Natural killer cell treated with Interleukin-12 subunit alpha and Interleukin-12 subunit beta and Interleukin-15 and Interleukin-18, amount 100 ng/mL, for 72 hours (primary cell): ENCODE results near the gene ZNF846. TPM values are rescaled to one million over a fixed set of nuclear protein-coding genes. Genes with fewer than 3 reads are reported as not detected.

Experiments
- ATAC-seq, 2 donors: fragments of 150-1000 bp; cut with Tn5 transposase in 1 of 2; sonication (Bioruptor Pico), chemical (Tn5 transposase) in 1 of 2; 2 replicates each; pipeline ENCODE4 v1.10.0; 2021
- DNase-seq: peaks from one replicate; pipeline ENCODE4 v3.0.0; 2022; ENCODE audit warnings: low spot score
- H3K27ac Mint-ChIP-seq, 2 donors: 1 replicate in 1 of 2; 2 replicates in 1 of 2; pipeline ENCODE4 v1.8.0; 2022; ENCODE audit warnings: mixed read lengths in 2 of 2, mild to moderate bottlenecking in 1 of 2, moderate library complexity in 1 of 2
- H3K27me3 Mint-ChIP-seq, 2 donors: 1 replicate in 1 of 2; 2 replicates in 1 of 2; pipeline ENCODE4 v1.8.0; 2022; ENCODE audit warnings: mixed read lengths in 2 of 2
- H3K36me3 Mint-ChIP-seq: one replicate; pipeline ENCODE4 v1.8.0; 2022; ENCODE audit warnings: mixed read lengths
- H3K4me1 Mint-ChIP-seq, 2 donors: 1 replicate in 1 of 2; 2 replicates in 1 of 2; pipeline ENCODE4 v1.8.0; 2022; ENCODE audit warnings: low read depth in 2 of 2, mixed read lengths in 2 of 2, mild to moderate bottlenecking in 1 of 2
- H3K4me3 Mint-ChIP-seq: one replicate; pipeline ENCODE4 v1.8.0; 2022; ENCODE audit warnings: mixed read lengths
- H3K9me3 Mint-ChIP-seq: 2 replicates; pipeline ENCODE4 v1.8.0; 2022; ENCODE audit warnings: mixed read lengths
- total RNA-seq, 2 donors: library from RNA; stranded (reverse); gene quantifications; one replicate each; pipeline ENCODE4 v1.2.3, GENCODE V29; 2022

The ZNF846 gene
- 1 to 10 TPM; 5.7 to 8.3 TPM for total RNA-seq

DNA sequence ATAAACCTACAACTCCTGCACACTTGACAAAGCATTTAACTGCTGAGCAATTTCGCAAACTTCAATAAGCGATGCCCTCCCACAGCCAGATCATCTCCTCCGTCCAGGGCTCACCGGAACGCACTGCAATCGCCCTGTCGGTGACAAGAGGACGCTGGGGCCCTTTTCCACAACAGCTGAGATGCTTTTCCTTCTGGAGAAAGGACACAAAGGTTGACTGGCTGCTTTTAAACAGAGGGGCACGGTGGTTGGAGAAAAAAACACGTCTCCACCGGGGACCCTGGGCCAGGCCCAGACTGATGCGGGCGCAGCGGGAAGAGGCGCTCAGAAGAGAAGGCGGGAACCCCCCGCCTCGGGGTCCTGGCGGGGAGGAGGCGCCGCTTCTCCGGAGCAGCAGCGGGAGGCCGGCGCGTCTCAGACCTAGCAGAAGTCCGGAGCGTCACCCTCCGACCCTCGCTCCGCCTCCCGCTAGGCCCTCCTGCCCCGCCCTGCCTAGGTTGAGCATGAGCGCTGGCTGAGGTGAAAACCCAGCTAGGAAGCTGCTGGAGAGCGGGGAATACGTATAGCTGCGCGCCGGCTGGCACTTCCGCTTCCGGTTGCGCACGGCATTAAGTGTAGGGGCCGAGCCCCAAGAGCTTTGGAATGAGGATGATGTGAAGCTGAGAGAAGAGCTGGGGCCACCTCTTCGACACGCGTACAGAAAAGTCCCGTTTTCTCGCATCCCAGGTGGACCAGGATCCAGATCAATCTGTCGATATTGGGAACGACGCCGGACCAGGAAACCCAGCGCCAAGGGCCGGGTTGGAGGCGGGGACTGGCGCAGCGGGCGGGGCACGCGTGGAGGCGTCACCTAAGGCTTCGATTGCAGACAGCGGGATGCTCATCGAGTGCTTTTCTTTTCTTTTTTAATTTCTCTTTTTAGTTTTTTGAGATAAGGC lies at the start of gene ZNF846:
ZNF846 (minus strand) TSS at position 564 of the 938 bp plus-strand sequence. CDS start 3,788 bp downstream, outside the sequence.
- H3K4me3 Mint-ChIP-seq: peak within 1 kb of the TSS; percentile 96
- no peaks in the 10 kb centered on the region for H3K27me3 Mint-ChIP-seq
- no peaks in the 10 kb centered on the region for H3K4me1 Mint-ChIP-seq
- peaks cover 3% of the 10 kb centered on the region for H3K9me3 Mint-ChIP-seq
- H3K36me3 Mint-ChIP-seq: peaks cover 12% of the 10 kb centered on the region
- ATAC-seq (peak; percentile 100), DNase-seq (peak; percentile 97)
- H3K27ac Mint-ChIP-seq: peak within 1 kb of the TSS; percentile 90 to 93

DNA sequence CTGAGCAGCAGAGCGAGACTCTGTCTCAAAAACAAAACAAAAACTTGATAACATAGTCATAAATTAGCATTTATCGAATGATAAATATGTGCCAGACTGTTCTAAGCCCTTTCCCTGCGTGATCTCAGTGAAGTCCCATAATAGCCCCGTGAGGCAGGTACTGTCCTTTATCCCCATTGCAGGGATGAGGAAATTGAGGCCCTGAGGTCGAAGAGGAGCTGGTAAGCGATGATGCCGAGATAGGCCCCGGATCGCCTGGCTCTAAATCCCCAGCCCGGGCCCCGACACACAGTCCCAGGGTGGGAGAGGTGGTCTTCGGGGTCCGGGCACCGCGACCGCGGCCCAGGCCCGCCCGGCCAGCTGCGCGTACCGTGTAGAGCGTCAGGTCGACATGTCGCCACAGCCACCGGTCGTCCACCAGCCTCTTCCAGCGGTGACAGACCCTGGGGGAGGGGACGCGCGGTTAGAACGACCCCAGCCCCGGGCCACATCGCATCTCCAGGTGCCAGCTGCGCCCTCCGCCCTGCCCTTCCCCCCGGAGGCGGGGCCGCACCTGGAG lies 49.7 kb upstream of the ZNF846 start:
- H3K9me3 Mint-ChIP-seq: no peaks in the 10 kb centered on the region
- H3K27ac Mint-ChIP-seq: peak overlapping the region; percentile 82 to 83
- ATAC-seq (no peak), DNase-seq (no peak)
- no peaks in the 10 kb centered on the region for H3K27me3 Mint-ChIP-seq
- peaks cover 10% of the 10 kb centered on the region for H3K36me3 Mint-ChIP-seq
- H3K4me1 Mint-ChIP-seq: peaks cover 22 to 28% of the 10 kb centered on the region in 2 donors
- peak overlapping the region; percentile 89 for H3K4me3 Mint-ChIP-seq

DNA sequence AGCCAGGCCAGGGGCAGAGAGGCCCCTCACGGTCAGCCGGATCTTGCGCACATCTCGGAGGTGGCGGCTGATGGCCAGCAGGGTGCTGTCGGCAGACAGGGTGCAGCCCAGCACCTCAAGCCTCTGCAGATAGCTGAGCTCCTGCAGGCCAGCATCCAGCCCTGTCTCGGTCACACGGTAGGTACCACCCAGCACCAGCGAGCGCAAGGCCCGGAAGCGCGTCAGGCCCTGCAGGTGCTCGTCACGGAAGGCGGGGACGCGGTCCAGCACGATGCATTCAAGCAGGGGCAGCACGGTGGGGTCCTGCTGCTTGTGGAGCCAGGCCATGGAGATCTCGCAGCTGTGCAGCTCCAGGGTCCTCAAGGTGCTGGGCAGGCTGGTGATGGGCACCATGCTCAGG lies 42.6 kb upstream of the ZNF846 start:
- no peak overlapping the region for H3K4me3 Mint-ChIP-seq
- no peaks in the 10 kb centered on the region for H3K9me3 Mint-ChIP-seq
- no peak overlapping the region for H3K27ac Mint-ChIP-seq
- DNase-seq (no peak), ATAC-seq (no peak)
- H3K36me3 Mint-ChIP-seq: peaks cover 7% of the 10 kb centered on the region
- no peaks in the 10 kb centered on the region for H3K27me3 Mint-ChIP-seq
- H3K4me1 Mint-ChIP-seq: peaks cover 5 to 10% of the 10 kb centered on the region in 2 donors

DNA sequence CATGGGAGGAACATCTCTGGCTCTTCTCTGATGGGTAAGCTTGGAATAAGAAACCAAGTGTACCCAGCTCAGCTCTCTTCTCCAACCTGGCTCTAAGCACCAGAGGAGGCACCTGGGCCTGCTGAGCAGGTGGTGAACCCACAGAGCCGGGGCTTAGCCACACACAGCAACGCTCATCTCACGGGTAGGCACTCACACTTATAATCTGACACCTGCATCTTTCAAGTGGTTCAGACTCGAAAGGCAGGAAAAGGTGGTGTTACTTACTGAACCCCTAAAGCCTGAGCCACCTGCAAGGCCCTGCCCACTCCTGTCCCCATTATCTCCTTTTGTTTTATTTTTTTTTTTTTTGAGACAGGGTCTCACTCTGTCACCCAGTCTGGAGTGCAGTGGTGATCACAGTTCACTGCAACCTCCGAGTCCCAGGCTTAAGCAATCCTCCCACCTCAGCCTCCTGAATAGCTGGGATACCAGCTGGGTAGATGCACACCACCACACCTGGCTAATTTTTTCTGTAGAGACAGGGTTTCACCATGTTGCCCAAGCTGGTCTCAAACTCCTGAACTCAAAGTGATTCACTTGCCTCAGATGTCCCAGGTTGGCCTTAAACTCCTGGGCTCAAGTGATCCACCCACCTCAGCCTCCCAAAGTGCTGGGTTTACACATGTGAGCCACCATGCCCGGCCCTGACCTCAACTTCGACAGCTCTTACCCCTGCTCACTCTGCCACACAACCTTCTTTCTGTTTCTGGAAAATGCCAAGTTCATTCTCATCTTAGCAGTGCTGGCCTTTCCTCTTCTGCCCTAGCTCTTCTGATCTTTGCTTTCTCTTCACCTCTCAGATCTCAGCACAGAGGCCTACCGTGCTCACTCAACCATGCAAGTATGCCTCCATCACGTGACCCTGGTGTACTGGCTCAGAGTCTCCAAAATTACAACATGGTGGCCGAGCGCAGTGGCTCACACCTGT lies 40.6 kb upstream of the ZNF846 start:
- DNase-seq: no peak
- Mint-ChIP-seq H3K9me3 (no peaks in the 10 kb centered on the region), H3K27ac (no peak overlapping the region), H3K36me3 (peaks cover 6% of the 10 kb centered on the region), H3K4me3 (no peak overlapping the region), H3K4me1 (peaks cover 0 to 7% of the 10 kb centered on the region in 2 donors), H3K27me3 (no peaks in the 10 kb centered on the region)
- no peak for ATAC-seq

DNA sequence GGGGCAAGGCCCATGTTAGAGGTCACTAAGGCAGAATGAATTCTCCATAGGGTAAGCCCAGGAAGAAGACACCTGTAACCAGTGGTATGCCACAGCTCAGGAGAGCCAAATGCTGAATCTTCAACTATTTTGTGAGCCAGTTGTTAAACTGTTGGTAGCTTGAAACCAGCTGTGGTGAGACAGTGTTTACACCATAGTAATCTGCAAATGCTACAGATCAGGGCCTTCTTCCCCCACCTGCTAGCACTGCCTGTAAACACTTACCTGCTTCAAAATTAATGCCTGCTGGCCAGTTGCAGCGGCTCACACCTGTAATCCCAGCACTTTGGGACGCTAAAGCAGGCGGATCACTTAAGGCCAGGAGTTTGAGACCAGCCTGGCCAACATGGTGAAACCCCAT lies 38.3 kb upstream of the ZNF846 start:
- Mint-ChIP-seq H3K36me3 (peaks cover 6% of the 10 kb centered on the region), H3K4me3 (no peak overlapping the region), H3K27me3 (no peaks in the 10 kb centered on the region), H3K9me3 (no peaks in the 10 kb centered on the region), H3K27ac (no peak overlapping the region), H3K4me1 (peaks cover 0 to 4% of the 10 kb centered on the region in 2 donors)
- ATAC-seq (no peak), DNase-seq (no peak)

DNA sequence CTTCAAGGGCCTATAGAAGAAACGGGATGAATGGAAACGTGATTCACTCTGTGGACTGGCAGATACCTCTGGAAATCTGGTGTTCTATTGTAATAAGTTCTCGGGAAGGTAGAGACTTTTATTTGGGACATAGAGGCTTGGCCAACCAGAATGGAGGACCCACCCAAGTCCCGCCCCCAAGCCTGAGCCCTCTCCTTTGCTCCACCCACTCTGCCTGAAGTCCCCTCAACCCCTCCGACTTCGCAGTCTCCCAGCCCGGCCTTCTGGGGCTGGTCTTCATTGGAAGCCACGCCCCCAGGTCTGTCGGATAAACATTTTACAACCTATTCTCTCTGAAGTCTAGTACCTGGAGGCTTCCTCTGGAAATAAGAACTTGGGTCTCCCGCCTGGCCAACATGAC lies 33.4 kb upstream of the ZNF846 start:
- Mint-ChIP-seq H3K4me1 (no peaks in the 10 kb centered on the region), H3K36me3 (no peaks in the 10 kb centered on the region), H3K27ac (no peak overlapping the region), H3K27me3 (no peaks in the 10 kb centered on the region), H3K9me3 (no peaks in the 10 kb centered on the region), H3K4me3 (no peak overlapping the region)
- DNase-seq: no peak
- no peak for ATAC-seq

DNA sequence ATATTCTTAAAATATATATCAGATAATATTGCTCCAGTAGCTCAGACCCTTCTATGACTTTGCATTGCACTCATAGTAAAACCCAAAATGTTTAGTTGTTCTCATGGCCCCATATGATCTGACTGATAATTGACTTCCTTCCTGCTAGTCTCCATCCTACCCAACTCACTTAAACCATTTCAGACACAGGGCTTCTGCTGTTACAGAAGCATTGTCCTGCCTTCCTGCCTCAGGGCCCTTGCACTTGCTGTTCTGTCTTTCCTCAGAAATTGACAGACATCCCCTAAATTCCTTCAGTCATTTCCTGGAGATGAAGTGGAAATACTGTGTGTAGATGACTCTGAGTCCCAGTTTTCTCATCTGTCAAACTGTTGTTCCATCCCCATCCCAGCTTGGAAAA lies 30.6 kb upstream of the ZNF846 start:
- H3K9me3 Mint-ChIP-seq: no peaks in the 10 kb centered on the region
- peak overlapping the region in 1 of 2 donors; percentile 18 for H3K27ac Mint-ChIP-seq
- no peaks in the 10 kb centered on the region for H3K36me3 Mint-ChIP-seq
- DNase-seq: no peak
- H3K4me1 Mint-ChIP-seq: peaks cover 0 to 6% of the 10 kb centered on the region in 2 donors
- no peak for ATAC-seq
- no peak overlapping the region for H3K4me3 Mint-ChIP-seq
- H3K27me3 Mint-ChIP-seq: no peaks in the 10 kb centered on the region

DNA sequence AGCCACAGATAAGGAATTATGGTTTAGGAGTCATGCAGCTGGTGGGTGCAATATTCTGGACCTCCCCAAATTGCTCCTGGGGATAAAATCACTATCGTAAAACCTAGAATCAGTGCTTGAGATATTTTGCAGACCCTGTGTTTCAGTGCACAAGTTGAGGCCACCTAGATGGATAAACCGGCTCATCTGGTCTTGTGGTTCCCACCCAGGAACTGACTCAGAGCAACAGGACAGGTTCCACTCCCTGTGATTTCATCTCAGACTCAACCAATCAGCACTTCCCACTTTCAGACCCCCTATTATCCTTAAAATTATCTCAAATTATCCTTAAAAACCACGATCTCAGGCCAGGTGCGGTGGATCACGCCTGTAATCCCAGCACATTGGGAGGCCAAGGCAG lies 29.3 kb upstream of the ZNF846 start:
- H3K27me3 Mint-ChIP-seq: no peaks in the 10 kb centered on the region
- H3K9me3 Mint-ChIP-seq: no peaks in the 10 kb centered on the region
- no peaks in the 10 kb centered on the region for H3K36me3 Mint-ChIP-seq
- DNase-seq (no peak), ATAC-seq (no peak)
- H3K4me1 Mint-ChIP-seq: peaks cover 7 to 9% of the 10 kb centered on the region in 2 donors
- H3K27ac Mint-ChIP-seq: no peak overlapping the region
- H3K4me3 Mint-ChIP-seq: no peak overlapping the region

DNA sequence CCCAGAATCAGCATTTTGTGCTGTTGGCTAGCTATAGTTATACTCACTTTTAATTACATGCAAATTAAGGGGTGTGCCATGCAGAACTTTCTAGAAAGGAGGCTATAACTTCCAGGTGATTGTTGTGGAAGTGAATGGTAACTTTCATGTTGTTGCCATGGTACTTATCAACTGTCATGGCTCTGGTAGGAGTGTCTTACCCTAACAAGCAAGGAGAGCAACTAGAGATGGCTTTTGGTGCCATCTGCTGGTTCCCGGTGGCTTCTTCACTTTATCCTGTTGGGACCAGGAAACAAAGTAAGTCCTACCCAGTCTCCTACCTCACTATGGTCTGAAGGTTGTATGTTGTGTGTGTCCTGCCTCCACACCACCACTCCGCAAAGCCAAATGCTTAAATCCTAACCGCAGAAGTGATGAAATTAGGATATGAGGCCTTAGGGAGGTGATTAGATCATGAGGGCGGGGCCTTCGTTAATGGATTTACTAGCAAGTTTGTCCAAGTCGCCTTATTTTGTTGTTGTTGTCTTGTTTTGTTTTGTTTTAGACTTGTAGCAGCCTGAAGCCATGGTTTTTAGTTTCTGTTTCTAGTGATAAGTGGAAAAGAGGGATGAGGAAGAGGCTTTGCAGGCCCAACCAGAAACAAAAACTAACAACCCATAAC lies 27.7 kb upstream of the ZNF846 start:
- H3K9me3 Mint-ChIP-seq: no peaks in the 10 kb centered on the region
- H3K27me3 Mint-ChIP-seq: no peaks in the 10 kb centered on the region
- ATAC-seq (peak; percentile 41 to 43), DNase-seq (peak; percentile 81)
- H3K4me3 Mint-ChIP-seq: no peak overlapping the region
- peaks cover 12% of the 10 kb centered on the region in 2 donors for H3K4me1 Mint-ChIP-seq
- no peaks in the 10 kb centered on the region for H3K36me3 Mint-ChIP-seq
- peak overlapping the region; percentile 17 to 28 for H3K27ac Mint-ChIP-seq

DNA sequence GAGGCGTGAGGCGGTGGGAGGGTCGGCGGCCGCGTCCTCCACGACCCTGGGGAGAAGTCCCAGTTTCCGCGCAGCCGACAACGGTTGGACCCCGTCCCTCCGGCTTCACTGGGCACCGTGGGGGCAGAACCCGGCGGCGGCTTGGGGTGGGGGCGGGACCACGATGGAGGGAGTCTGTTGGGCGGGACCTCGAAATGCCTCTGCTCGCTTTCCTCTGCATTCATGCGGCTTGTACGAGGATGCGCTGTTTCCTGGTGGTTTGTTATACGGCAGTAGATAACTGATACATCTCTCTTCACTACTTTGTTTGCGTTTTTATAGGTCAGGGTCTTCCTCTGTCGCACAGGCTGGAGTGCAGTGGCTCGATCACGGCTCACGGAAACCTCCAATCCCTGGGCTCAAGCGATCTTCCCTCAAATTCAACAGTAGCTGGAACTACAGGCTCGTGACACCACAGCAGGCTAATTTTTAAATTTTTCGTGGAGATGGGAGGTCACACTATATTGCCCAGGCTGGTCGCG lies 24.6 kb upstream of the ZNF846 start:
- Mint-ChIP-seq H3K4me3 (peak overlapping the region; percentile 92), H3K27ac (peak overlapping the region; percentile 70 to 78), H3K36me3 (no peaks in the 10 kb centered on the region), H3K4me1 (peaks cover 16 to 18% of the 10 kb centered on the region in 2 donors), H3K9me3 (no peaks in the 10 kb centered on the region), H3K27me3 (no peaks in the 10 kb centered on the region)
- ATAC-seq (no peak), DNase-seq (no peak)

DNA sequence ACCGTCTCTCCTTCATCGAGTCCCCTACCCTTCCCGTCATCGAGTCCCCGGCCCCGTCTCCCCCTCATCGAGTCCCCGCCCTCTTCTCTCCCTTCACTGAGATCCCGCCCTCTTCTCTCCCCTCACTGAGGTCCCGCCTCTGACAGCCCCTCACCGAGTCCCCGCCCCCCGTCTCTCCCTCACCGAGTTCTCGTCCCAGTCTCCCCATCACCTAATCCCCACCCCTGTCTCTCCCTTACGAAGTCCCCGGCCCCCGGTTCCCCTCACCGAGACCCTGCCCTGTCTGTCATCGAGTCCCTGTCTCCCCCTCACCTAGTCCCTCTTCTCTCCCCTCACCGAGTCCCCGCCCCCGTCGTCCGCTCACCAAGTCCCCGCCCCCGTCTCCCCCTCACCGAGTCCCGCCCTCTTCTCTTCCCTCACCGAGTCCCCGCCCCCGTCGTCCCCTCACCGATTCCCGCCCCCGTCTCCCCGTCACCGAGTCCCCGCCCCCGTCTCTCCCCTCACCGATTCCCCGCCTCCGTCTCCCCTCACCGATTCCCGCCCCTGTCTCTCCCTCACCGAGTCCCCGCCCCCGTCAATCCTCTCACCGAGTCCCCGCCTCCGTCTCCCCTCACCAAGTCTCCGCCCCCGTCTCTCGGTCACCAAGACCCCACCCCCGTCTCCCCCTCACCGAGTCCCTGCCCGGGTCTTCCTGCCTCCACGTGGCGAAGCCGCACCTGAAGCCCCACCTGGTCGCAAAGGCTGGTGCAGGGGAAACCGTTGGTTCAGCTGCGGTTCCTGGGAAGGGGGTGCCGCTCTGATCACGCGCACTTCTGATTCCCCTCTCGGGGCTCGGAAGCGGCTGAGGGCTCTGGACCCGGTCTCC lies 23.9 kb upstream of the ZNF846 start:
- Mint-ChIP-seq H3K9me3 (no peaks in the 10 kb centered on the region), H3K36me3 (no peaks in the 10 kb centered on the region), H3K27me3 (no peaks in the 10 kb centered on the region), H3K4me3 (peak overlapping the region; percentile 92), H3K27ac (peak overlapping the region; percentile 70 to 92), H3K4me1 (peaks cover 16 to 18% of the 10 kb centered on the region in 2 donors)
- ATAC-seq (peak; percentile 75 to 83), DNase-seq (peak; percentile 92)

DNA sequence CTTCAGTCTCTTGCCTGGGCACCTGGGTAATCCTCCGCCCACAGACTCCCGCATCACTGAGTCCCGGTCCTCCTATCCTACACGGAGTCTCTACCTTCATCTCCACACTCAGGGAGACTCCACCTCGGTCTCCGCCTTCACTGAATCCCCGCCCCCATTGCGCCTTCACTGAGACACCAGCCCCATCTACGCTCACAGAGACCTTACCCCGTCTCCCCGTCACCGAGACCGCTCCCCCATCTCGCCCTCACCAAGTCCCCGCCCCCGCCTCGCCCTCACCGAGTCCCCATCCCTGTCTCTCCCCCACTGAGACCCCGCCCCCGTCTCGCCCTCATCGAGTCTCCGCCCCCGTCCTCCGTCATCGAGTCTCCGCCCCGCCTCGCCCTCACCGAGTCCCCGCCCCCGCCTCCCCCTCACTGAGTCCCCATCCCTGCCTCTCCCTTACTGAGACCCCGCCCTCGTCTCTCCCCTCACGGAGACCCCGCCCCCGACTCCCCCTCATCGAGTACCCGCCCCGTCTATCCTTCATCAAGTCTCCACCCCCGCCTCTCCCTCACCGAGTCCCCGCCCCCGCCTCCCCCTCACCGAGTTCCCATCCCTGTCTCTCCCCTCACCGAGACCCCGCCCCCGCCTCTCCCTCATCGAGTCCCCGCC lies 23.1 kb upstream of the ZNF846 start:
- peak overlapping the region; percentile 92 for H3K4me3 Mint-ChIP-seq
- peaks cover 16 to 18% of the 10 kb centered on the region in 2 donors for H3K4me1 Mint-ChIP-seq
- H3K27me3 Mint-ChIP-seq: no peaks in the 10 kb centered on the region
- no peaks in the 10 kb centered on the region for H3K36me3 Mint-ChIP-seq
- ATAC-seq (peak; percentile 79 to 86), DNase-seq (peak; percentile 90)
- no peaks in the 10 kb centered on the region for H3K9me3 Mint-ChIP-seq
- H3K27ac Mint-ChIP-seq: peak overlapping the region; percentile 70 to 92
